ENCODE measurements around the gene MB.

DNA sequence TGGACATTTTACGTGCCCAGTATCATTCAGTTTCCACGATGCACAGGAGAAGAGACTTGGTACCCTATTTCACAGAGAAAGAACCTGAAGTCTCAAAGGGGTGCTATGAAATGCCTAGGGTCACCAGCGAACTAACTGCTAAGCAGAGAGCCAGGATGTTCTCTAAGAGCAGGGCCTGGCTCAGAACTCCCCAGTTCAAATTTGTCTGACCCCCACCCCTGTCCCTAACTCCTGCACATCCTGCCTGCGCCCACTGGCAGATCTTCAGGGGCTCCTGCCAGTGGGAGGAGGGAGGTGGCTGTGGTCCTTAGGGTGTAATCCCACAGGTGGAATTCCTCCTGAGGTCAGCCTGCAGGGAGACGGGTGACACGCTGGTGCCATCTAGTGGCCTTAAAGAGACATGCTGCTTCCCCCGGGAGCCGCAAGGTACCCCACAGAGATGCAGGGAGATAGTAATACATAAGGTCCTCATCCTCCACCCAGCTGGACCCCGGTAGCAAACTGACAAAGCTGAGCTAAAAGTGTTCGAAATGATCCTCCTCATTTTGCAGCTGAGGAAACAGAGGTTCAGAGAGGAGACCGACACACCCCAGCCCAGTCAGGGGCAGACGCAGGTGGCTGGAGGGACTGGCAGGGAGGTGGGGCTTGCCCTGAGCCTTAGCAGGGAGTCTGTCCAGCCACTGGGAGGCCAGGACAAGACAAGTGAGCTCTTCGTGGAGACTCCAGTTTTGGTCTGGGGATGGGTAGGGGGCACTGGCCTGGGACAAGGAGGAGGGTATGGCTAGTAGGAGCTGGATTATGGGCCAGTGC, 34.1 kb downstream of the MB start:
- TF ChIP-seq RFX5 (IDR thresholded peaks at IDR 0.05) (no peak), RAD21 (conservative IDR thresholded peaks at IDR 0.05 in 1 of 2, IDR thresholded peaks at IDR 0.05 in 1 of 2) (peak; percentile 90 to 91), JUN (IDR thresholded peaks at IDR 0.05) (no peak)
- TF ChIP-seq, protein P1, sequence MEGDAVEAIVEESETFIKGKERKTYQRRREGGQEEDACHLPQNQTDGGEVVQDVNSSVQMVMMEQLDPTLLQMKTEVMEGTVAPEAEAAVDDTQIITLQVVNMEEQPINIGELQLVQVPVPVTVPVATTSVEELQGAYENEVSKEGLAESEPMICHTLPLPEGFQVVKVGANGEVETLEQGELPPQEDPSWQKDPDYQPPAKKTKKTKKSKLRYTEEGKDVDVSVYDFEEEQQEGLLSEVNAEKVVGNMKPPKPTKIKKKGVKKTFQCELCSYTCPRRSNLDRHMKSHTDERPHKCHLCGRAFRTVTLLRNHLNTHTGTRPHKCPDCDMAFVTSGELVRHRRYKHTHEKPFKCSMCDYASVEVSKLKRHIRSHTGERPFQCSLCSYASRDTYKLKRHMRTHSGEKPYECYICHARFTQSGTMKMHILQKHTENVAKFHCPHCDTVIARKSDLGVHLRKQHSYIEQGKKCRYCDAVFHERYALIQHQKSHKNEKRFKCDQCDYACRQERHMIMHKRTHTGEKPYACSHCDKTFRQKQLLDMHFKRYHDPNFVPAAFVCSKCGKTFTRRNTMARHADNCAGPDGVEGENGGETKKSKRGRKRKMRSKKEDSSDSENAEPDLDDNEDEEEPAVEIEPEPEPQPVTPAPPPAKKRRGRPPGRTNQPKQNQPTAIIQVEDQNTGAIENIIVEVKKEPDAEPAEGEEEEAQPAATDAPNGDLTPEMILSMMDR (IDR thresholded peaks at IDR 0.05) = peak; percentile 85
- TF ChIP-seq, protein P2, sequence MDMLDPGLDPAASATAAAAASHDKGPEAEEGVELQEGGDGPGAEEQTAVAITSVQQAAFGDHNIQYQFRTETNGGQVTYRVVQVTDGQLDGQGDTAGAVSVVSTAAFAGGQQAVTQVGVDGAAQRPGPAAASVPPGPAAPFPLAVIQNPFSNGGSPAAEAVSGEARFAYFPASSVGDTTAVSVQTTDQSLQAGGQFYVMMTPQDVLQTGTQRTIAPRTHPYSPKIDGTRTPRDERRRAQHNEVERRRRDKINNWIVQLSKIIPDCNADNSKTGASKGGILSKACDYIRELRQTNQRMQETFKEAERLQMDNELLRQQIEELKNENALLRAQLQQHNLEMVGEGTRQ (IDR thresholded peaks at IDR 0.05) = no peak
- TF ChIP-seq, protein P3, sequence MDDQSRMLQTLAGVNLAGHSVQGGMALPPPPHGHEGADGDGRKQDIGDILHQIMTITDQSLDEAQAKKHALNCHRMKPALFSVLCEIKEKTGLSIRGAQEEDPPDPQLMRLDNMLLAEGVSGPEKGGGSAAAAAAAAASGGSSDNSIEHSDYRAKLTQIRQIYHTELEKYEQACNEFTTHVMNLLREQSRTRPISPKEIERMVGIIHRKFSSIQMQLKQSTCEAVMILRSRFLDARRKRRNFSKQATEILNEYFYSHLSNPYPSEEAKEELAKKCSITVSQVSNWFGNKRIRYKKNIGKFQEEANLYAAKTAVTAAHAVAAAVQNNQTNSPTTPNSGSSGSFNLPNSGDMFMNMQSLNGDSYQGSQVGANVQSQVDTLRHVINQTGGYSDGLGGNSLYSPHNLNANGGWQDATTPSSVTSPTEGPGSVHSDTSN (IDR thresholded peaks at IDR 0.05) = no peak
